SHP77 (cell line): ENCODE results near the gene RCN1.
"Not testable (repeated sequence)": the region's sequence is repeated elsewhere in the genome, so short reads cannot be mapped to it uniquely, and the experiment has no call there.

Experiments used
- DNase-seq, 2 experiments: peaks; one replicate each; lab custom pipeline; 2025; lab: John Stamatoyannopoulos, UW

The RCN1 gene

DNA sequence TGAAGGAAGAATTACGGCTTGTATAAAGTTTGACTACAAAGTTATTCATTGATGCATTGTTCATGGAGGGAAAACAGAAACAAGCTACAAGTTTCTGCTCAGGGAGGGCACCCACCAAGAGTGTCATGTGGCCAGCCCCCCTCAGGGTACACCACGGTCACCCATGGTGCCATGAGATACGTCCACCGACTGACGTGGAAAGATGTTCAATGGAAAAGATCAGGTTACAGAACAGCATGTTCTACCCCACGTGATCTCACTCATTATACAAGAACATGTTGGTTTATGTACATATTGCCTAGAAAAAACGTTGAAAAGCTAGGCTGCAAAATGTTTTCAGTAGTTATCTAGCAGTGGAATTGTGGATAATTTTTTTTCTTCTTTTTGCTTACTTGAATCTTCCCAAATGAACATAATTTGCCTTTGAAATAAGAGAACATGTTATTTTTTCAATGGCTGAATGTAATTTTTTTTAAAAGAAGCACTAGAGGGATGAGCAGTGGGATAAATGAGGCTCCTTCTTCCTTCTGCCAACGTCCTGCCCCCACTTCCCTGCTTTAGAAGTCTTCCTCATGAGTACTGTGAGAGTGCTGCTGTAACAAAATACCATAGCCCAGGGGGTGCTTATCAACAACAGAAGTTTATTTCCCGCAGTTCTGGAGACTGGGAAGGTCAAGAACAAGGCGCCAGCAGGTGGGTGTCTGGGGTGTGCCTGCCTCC is 22.5 kb downstream of the RCN1 start:
- no peak for DNase-seq

DNA sequence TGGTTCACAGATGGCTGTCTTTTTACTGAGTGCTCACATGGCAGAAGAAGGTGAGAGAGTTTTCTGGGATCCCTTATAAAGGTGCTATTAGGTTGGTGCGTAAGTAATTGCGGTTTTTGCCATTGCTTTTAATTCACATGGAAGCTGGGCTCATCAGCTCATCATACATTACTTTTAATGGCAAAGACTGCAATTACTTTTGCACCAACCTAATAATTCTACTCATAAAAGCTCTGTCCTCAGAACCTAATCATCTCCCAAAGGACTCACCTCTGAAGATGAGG is 23.0 kb downstream of the RCN1 start:
- DNase-seq: no peak

DNA sequence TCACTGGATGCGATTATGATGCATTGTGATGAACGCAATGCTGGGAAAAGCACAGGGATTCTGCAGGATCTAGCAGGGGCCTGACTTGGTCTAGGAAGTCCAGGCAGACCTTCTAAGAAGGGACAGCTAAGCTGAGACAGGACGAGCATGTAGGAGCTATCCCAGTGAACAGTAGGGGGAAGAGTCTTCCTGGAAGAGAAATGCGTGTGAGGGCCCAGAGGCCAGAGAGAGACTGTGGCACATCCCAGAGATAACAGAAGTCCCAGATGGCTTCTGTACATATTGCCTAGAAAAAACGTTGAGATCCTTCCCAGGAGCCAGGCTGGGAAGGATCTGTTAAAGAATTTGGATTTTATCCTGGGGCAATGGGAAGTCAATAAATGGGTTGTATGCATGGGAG is 24.6 kb downstream of the RCN1 start:
- no peak for DNase-seq

DNA sequence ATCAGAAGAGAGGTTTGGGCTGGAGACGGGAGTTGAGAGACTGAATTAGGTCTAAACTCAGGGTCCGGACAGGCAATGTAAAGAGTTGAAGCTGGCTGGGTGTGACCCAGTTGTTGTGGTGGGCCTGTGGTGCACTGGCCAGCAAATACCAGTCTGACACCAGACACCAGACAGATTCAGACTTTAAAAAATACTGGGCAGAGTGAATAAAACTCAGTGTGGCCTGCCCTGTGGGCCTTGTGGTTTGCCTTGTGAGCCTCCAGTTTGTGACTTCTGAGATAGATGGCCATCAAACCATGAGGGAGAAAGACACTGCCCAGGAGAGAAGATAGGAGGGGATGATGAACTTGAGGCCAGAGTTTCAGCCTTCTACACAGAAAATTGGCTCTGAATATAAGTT is 25.8 kb downstream of the RCN1 start:
- no peak for DNase-seq

DNA sequence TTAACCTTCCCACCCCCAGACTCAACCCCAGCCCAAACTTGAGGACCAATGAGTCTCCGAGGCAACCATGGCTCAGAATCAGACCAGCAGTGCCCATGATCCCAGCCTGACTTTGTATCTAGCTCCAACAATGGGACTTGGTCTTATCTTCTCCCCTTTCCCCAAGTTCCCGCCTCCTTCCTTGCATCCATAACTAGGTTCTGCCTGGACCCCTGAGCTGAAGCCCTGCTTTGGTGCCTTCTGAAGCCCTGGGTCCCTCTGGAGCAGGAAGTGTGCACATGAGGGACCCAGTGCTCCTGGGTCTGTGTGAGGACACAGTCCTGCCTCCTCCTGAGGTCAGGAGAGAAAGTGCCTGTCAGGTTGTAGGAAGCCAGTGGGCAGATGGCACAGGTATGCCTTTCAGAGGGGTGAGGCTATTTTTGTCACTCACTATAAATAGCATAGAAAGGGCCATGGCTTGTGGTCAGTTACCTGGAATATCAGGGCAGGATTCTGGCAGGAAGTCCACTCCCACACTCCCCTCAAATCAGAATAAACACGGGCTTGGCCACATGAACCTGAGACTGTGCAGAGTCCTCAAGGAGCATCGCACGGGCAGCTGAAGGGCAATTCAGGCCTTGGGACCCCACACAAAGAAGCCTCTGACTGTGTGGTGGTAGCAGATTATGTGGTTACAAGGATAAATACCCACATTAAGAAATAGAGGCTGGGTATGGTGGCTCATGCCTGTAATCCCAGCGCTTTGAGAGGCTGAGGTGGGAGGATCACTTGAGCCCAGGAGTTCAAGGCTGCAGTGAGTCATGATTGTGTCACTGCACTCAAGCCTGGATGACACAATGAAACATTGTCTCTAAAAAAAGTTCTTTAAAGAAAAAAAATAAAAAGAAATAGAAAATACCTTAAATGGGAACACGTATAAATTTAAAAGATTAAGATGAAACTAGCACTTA is 27.4 kb downstream of the RCN1 start:
- DNase-seq: no peak

DNA sequence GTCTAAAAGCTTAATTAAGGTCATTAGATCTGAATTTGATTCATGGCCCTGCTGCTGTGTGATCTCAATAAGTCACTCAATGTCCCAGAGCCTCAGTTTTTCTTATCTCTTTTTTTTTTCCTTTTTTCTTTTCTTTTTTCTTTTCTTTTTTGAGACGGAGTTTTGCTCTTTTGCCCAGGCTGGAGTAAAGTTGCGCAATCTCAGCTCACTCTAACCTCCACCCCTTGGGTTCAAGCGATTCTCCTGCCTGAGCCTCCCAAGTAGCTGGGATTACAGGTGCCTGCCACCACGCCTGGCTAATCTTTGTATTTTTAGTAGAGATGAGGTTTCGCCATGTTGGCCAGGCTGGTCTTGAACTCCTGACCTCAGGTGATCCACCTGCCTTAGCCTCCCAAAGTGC is 28.3 kb downstream of the RCN1 start:
- not testable (repeated sequence) for DNase-seq

DNA sequence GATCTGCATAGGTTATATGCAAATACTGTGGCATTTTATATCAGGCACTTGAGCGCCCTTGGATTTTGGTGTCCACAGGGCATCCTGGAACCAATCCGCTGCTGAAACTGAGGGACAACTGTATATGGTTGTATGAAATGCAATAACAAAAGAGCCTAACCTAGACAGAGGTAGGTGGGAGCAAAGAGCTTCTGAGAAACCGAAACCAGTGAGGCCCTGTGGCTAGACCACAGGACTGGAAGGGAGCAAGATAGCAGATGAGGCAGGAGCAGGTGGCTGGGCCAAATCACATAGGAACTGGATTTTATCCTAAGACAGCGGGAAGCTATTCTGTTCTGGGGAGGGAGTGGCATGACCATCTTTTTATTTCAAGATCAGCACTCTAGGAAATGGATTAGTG is 30.1 kb downstream of the RCN1 start:
- DNase-seq: no peak

DNA sequence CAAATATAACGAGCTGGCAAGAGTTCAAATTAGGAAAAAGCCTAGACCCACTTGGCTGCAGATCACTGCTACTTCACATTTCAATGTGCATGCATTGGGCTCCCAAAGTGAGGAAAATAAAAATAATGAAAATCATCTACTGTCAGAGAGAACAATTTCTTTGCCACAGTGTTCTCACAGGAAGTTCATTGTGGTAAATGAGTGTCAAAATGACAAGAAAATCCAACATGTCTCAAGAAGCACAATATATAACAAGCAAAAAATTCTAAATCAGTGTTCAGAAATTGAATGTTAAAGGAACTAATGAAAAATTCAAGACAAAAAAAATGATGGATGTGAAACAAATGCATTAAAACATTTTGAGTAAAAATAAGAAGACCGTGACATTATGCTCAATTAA is 31.3 kb downstream of the RCN1 start:
- no peak for DNase-seq

DNA sequence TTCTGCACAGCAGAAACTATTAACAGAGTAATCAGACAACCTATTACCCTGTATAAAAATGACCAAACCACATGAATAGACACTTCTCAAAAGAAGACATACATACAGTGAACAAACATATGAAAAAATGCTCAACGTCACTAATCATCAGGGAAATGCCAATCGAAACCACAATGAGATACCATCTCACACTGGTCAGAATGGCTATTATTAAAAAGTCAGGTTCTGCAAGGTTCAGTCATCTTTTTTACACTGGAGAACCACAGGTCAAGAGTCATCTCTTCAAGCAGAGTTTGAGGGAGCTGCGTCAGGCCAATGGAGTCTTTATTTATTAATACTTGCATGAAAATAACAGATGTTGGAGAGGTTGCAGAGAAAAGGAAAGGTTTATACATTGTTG is 40.4 kb downstream of the RCN1 start:
- no peak for DNase-seq

DNA sequence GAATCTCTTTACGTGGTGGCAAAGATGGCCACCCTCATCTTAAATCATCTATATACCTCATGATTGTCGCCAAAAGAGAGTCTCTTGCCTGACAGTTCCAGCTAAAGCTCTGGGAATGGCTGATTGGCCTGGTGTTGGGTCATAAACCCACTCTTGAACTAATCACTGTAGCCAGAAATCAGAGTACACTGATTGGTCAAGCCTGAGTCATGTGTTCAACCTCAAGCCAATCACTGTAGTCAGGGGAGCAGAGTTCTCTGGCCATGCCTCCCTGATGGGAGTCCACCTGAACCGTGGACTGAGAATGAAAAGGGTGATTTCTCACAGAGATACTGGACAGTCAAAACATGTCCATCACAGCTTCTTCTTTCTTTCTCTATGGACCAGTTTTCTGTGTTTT is 45.8 kb downstream of the RCN1 start:
- no peak for DNase-seq

DNA sequence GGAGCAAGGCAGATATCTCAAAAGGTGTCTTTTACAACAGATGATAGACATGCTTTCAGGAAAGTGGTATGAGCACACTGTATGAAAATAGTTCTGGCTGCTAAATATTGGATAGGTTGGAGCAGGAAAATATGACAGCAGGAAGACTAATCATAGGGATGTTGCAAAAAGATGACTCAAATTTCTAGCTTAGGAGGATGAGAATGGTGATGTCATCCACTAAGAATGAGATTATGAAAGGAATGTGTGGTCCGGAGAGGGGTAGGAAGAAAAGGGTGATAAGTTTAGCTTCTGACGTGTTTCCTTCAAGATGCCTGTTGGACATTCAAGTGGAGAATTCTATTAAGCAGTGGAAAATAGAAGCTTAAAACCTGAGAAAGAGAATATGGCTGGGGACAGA is 46.4 kb downstream of the RCN1 start:
- no peak for DNase-seq

DNA sequence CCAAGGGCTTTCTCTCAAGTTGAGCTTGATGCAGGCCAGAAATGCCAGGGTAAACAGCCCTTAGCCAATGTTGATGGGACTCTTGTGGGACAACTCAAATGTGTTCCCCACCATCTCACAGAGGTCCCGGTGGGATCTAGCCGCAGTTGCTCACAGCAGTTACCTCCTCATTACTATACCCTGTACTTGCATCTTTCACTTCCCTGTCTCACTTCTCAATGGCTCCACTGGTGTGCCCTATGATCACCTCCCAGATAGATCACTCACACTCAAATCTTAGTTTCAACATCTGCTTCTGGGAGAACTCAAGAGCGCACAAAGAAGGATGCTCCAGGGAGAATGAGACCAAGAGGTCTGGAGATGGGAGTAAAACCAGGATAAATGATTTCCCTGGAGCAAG is 47.0 kb downstream of the RCN1 start:
- no peak for DNase-seq

DNA sequence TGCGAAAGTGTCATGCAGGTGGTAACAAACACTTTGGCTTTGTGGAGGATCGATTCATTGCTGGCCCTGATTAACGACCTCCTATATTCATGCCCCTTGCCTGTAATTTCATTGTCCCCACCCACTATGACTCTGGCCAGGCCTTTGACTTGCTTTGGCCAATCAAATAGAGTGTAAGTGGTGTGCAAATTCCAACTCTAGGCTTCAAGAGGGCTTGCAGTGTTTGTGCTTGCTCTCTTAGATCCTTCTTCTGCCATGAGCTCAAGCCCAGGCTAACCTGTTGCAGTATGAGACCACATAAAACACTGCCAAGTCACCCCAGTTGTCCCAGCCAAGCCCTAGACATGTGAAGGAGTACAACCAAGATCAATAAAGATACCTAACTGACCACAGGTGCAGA is 48.0 kb downstream of the RCN1 start:
- no peak for DNase-seq

DNA sequence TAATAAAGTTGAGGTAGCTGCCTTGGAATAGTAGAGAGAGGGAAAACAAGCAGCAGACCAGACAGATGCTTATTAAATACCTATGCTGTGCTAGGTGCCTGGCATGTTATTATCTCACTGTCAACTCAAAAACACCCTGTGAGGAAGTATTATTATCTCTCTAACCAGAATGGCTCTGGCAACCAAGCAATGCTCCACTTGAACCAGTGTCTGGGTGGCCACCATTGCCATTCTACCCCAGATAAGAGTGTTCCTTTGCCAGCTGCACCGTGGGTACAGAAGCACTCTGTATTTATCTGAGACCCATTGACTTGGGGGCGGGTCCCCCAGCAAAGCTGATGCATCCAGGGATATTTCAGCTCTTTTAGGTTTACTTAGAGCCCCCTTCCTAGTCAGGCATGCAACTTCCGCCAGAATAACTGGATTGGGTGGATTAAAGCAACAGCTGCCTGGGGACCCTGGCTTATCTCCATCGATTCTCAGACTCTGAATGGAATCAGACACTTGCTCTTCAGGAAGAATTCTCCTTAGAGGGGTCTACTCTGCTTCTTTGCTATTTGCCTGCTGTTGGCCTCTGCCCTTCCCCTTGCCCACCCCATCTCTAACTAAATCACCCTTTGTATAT is 49.1 kb downstream of the RCN1 start:
- no peak for DNase-seq

DNA sequence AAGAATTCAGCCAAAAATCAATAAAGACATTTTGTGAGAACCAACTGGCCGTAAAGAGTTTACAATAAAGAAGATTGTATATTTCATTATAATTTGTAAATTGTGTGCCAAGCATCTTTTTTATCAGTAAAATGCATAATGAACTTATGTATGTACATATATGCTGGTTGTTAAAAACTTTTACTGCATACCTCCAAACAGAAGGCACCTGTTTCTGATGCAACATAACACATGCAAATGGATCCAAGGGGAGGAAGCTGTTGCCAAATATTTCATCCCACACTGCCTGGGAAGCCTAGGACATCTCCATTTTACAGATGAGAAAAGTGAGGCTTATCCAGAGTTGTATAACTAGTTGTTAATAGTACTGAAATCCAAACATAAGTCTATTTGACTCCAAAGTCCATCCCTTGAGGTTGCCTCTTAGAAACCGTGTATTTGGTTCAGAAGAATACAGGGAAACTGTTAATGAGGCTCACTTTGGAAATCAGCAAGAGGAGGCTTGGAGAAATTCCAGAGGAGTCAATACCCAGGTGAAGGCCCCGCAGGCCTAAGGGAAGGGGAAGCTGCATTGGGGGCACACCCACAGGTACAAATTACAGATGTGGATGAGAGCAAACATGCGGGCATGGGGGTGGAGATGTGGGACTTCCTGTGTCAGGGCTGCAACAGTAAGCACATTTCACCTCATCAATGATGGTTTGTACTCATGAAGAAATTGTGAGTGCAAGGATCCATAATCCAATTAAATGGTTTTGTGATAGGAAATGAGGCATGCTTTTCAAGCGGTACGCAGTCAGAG is 51.1 kb downstream of the RCN1 start:
- no peak for DNase-seq

DNA sequence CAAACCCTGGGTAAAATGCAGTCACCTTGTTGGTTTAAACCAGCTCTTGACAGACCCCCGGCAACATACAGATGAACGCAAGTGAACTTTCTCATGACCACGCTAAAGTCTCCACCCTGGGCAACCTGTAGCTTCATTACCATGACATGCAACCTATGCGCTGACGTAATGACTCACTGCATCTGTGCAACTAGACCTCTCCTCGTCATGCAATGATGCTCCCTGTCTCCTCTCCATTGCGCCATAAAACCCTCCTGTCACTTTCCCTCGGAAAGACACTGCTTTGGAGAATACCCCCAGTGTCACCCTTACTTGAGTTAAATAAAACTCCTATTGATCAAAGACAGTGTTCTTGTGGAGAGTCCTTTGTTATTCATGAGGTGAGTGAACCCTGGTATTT is 52.5 kb downstream of the RCN1 start:
- no peak for DNase-seq

DNA sequence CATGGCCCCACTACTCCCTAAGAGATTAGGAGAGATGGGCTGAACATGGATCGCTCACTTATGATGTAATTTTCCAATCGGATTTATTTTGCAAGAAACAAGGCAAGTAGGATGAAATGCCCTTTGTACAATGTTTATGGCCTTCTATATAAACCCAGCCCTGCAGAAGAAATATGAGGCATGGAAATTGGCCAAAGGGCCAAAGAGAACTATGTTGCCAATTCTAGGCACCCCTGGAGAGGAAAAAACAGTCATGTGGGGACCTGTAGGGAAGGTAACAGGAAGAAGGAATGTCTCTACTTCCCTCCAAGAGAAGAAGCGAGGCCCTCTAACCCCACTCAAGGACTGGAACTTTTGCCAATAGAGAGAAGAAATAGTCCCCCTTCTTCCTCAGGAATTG is 54.4 kb downstream of the RCN1 start:
- no peak for DNase-seq

DNA sequence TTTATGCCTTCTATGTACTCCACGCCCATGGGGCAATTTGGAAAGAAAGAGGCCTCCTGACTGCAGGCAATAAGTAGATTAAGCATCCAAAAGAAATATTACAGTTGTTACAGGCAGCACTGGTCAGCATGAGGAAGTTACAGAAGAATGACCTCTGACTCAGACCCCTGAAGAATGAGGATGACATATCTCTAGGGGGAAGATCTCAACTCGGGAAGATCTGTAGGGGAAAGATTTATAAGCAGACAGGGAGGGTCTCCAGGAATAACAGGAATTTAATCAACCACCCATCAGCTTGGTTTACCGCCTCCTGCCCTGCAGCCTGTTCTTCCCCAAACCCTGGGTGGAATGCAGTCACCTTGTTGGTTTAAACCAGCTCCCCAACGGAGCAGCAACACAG is 58.0 kb downstream of the RCN1 start:
- no peak for DNase-seq

DNA sequence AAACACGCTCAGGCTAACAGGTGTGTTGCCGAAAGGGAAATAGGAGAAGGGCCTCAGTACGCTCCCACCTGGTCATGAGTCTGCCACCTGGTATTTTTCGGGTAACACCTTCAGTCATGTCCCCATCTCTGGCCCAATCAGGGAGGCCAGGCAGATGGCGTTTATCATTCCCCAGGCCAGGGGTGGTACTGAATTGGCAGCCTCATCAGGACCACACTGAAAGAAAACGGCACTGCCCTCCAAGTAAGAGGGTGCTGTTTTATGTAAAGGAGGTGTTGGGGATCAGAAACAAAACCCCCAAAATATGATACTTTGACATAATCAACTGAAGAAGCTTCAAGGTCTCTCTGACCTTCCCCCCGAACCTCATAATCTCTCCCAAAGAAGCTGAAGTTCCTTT is 58.9 kb downstream of the RCN1 start:
- no peak for DNase-seq

DNA sequence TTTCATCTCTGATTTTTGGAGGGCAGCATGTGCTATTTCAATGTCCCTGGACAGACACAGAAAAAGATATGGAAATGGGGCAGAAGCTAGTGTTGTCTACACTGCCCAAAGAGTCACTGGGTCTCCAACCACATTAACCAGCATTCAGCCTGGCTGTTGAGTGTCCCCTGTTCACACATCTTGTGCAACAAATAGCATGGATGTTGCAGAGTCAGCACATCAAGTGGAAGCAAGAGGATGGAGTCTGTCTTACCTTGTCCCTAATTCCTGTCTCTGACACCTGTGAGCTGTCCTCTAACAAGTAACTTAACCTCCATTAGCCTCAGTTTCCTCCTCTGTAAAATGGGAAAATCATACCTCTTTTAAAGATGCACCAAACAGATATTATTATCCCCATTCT is 60.2 kb downstream of the RCN1 start:
- DNase-seq: no peak

DNA sequence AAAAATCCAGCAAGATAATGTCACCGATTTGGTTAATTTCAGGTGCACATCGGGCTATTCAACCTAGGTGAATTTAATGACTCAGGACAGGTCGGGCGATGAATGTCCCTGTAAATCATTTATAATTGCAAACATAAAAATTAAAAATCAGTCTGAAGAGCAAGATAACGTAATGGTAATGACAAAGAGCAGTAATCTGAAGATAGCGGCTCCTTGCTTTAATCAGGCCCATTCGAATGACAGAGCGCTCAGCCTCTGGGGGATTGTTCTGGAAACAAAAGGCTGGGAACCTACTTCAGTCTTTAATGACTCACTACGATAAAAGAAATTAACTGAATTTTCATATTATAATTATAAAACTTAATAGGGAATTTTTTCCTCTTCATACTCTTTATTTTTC is 61.3 kb downstream of the RCN1 start:
- DNase-seq: no peak

DNA sequence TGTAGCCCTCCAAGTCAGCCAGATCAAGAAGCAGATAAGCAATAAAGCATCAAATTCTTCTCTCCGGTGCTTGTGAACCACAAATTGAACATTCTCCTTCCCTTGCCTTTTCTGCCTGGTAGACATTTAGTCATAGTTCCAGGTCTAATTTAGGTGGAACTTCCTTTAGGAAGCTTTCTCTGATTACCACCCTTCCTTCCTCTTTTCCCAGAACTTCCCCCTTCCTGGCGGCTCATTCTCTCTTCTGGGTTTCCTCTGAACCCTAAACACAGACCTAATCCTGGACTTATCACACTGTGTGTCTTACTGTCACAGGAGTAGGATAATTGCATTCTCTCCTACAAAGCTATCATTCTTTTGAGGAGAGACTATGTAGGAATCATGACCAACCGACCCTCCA is 61.9 kb downstream of the RCN1 start:
- no peak for DNase-seq

DNA sequence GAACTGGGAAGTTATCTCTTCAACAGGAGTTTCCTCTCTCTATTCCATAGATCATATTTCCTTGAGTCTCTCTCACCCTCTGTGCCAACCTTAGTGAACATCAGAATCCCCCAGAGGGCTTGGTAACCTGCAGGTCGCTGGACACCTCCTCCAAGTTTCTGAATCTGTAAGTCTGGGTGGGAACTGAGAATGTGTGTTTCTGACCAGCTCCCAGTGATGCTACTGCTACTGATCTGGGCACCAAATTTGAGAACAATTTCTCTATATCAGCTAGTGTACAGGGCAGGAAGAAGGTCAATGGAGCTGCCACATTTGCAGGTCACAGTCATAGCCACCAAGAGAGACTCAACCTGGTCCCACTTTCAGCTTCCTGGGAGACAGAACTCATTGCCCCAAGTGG is 62.9 kb downstream of the RCN1 start:
- DNase-seq: no peak
